Astrocyte of the cerebellum (primary cell): Measurements from ENCODE around the gene YTHDF1.
A peak's percentile ranks its signal among the peaks of the same experiment; 100 is the strongest.

Experiments used
- DNase-seq: peaks from one replicate; pipeline ENCODE4 v3.0.0-alpha.2; 2011; ENCODE audit warnings: low read depth
- H3K4me3 ChIP-seq: 2 replicates; pipeline ENCODE4 v1.5.1; 2011; ENCODE audit warnings: mild to moderate bottlenecking, low read depth, low read length, moderate library complexity
- in situ Hi-C: cut with HindIII; loops from 2 replicates; pipeline ENCODE4 v1.10.0; 2017; ENCODE audit warnings: low sequenced_read_pairs
- TF ChIP-seq, protein P1 (sequence below): IDR thresholded peaks from 2 replicates; pipeline ENCODE4 v1.5.1; 2012; ENCODE audit warnings: low read length, low read depth, moderate library complexity, mild to moderate bottlenecking; ENCODE audit errors: missing control alignments

The YTHDF1 gene

DNA sequence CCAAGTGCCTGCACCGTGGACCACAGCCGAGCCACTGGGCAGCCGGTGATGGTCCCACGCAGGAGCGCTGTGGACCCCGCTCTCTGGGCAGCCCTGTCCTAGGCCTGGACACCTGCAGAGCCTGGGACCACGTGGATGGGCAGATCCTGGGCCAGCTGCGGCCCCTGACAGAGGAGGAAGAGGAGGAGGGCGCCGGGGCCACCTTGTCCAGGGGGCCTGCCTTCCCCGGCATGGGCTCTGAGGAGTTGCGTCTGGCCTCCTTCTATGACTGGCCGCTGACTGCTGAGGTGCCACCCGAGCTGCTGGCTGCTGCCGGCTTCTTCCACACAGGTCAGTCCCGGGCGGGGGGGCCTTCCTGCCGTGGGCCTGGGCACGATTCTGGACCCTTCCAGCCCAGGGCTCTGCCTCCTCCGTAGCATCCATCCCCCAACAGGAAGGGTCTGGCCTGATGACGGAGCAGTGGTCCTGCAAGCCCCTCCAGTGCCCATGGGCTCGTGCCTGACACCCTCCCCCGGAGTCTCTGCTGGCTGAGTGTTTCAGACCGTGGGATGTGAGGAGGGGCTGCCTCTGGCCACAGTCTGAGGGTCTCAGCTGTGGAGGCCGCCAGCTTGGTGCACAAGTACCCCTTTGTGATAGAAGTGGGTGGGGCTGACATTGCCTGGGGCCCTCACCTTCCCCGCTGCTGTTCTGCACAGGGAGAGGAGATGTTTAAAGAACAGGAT is 20.3 kb upstream of the YTHDF1 start:
- no peak for DNase-seq
- in situ Hi-C loops = no loop called here
- no peak overlapping the region for H3K4me3 ChIP-seq
- TF ChIP-seq, protein P1, sequence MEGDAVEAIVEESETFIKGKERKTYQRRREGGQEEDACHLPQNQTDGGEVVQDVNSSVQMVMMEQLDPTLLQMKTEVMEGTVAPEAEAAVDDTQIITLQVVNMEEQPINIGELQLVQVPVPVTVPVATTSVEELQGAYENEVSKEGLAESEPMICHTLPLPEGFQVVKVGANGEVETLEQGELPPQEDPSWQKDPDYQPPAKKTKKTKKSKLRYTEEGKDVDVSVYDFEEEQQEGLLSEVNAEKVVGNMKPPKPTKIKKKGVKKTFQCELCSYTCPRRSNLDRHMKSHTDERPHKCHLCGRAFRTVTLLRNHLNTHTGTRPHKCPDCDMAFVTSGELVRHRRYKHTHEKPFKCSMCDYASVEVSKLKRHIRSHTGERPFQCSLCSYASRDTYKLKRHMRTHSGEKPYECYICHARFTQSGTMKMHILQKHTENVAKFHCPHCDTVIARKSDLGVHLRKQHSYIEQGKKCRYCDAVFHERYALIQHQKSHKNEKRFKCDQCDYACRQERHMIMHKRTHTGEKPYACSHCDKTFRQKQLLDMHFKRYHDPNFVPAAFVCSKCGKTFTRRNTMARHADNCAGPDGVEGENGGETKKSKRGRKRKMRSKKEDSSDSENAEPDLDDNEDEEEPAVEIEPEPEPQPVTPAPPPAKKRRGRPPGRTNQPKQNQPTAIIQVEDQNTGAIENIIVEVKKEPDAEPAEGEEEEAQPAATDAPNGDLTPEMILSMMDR = no peak

DNA sequence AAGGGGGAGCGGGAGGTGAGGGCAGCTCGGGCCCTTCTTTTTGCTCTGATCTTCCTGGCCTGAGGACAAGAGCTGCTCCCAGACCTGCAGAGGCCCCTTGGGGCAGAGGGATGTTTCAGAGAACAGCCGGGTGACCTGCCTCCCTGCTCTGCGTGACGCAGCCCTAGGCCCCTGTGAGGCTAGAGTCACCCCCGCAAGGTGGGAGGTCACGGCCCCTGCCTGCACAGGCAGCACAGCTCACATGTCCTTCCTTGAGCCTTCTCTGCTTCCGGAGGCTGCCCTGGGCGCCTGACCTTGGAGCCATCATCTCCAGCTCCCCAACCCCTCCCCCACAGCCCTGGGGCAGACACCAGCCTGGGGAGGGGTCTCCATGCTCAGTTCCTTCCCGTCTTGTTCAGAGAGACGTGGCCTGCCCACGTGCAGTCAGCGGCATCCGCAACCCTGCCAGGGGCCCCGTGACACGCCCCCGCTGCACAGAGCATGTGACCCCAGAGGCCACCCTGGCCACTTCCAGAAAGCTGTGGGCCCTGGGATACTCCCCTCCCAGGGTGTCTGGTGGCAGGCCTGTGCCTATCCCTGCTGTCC is 19.6 kb upstream of the YTHDF1 start, which contains the start of gene BIRC7:
Gene BIRC7 (plus strand): TSS at position 507 of the 585 bp plus-strand sequence. CDS start 192 bp downstream, outside the sequence.
- no peak for DNase-seq
- TF ChIP-seq, protein P1 = no peak
- H3K4me3 ChIP-seq = no peak within 1 kb of the TSS
- in situ Hi-C loops = no loop called here

DNA sequence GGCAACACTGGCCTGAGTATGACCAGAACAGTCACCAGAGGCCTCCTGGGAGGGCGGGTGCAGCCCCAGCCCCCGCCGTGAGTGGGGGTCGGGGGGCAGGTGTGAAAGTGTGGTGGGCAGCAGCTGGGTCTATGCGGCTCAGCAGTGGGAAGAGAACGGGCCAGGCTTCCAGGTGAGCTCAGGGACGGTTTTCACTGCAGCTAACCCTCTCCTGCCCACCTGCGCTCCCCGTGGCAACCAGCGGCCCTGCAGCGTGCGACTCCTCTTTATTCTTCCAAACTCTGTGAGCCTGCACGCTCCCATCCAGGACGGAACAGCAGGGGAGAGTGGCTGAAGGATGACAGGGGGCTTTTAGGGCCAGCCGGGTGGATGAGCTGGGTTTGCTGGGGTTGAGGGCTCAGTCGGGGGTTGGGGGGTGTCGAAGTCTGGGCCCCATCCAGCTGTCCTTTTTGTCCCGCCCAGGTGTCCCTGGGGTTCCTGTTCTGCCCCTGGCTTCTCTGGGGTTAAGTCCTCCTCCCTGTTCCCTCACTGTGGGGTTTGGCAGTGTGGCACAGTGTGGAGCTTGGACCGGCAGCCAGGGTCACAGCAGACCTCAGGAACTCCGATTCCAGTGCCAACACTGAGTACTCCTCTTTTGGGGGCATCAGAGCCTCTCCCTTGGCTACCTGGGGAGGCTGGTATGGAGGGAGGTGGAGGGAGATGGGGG is 18.9 kb upstream of the YTHDF1 start:
- TF ChIP-seq, protein P1 = peak; percentile 61

DNA sequence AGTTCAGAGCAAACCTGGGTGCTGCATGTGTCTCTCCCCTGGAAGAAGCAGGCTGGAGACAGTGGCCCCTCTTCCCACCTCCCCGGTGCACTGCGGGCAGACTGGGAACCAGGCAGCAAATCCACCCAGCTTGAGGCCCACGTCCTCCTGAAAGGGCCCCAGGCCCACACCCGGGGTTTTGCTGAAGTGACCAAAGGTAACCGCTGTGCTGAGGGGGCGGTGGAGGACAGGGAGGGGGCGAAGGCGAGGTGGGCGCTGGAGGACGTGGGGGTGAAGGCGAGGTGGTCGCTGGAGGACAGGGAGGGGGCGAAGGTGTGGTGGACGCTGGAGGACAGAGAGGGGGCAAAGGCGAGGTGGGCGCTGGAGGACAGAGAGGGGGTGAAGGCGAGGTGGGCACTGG is 18.0 kb upstream of the YTHDF1 start:
- in situ Hi-C loops = no loop called here
- DNase-seq = no peak
- no peak overlapping the region for H3K4me3 ChIP-seq
- TF ChIP-seq, protein P1 = no peak

More for the DNA sequence above, 18.9 kb upstream of the YTHDF1 start:
- no peak for DNase-seq
- in situ Hi-C loops = no loop called here
- no peak overlapping the region for H3K4me3 ChIP-seq

DNA sequence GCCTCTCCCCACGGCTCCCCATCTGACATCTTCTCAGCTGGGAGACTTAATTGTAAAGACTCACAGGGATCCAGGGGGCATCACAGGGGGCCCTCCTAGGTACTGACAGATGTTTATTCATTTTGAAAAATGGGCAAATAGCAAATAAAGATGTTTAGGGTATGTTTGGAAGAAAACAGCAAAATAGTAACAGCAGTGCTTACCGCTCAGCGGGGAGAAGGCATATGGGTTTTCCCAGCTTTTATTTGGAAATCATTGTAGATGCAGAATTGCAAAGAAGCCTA is 17.1 kb upstream of the YTHDF1 start:
- no peak for DNase-seq
- in situ Hi-C loops = no loop called here
- no peak overlapping the region for H3K4me3 ChIP-seq
- TF ChIP-seq, protein P1 = no peak

DNA sequence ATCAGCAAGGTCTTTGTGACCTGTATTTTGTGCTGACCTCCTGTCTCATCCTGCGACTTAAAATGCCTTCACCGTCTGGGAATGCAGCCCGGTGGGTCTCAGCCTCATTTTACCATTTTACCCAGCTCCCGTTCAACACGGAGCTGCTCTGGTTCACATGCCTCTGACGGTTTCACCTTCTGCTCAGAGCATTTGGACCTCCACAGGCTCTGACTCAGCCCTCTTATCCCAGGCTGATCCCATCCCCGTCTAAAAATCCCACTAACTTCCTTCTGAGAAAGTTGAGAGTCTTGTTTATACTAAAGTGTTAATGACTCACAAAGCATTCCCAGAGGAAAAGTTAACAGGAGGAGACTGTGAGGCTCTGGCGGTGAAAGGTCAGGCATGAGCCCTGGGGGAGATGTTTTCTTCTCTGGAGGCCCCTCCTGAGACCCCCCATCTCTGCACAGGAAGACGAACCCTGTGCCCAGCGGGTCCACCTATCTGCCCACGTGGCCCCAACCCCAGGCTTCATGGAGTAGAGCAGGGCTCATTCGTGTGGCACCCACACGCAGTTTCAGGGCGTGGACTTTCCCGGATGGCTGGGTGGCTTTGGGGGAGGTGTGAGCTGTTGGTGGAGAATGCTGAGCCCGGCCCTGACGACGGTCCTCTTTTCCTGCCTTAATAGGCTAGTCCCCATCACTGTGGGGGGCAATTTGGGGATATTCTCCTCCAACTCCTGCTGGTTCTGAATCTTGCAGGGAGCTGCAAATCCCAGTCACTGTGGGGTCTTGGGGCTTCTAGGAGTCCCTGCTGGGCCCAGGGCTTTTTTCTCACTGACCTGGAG is 16.5 kb upstream of the YTHDF1 start:
- H3K4me3 ChIP-seq = no peak overlapping the region
- TF ChIP-seq, protein P1 = no peak
- in situ Hi-C loops = no loop called here
- peak; percentile 60 for DNase-seq
